Activated effector memory CD4-positive, alpha-beta T cell treated with Interleukin-2 at 50 U/mL for 16 hours (primary cell): ENCODE results near the gene CILP2.

Source experiments
- DNase-seq: peaks from one replicate; pipeline ENCODE4 v3.0.0-alpha.2; 2020

CILP2 gene

DNA sequence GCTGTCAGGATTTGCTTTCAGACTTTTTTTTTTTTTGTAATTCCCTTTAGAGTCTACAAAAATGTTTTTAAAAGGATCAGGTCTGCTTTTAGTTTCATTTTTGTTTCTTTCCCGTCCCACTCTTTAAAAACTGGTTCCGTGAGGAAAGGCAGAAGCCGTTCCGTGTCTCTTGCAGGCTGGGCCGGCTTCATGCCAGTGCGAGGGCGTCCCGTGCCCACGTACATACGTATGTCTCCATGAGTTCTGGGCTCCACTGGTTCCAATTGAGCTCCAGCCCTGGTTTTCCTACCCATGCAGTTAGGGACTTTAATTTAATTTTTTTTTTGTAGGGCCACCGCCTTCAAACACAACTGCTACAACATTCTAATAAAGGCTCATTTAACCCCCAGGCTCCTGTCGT, 31.5 kb upstream of the CILP2 start:
- no peak for DNase-seq

- DNase-seq, result no peak
Observed at GRCh38 chr19:19507354-19507753, 30.7 kb upstream of the CILP2 start.

DNA sequence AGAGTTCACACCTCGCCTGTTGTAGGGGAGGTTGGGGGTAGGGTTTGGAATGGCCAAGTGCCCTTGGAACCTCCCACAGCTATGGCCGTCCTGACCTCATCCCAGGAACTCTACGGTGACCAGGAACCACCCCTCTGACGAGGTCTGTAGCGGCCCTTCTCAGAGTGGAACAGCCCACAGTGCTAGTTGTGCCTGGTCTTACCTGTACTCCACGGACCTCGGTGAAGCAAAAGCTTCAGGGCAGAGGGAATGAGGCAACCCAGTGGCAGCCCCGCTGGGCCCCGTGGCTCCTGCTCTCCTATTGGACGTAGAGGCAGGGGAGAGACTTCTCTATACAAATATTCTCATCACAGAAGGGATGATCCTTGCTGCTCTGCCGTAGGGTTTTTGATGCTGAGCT, 29.8 kb upstream of the CILP2 start:
- DNase-seq, result no peak

DNA sequence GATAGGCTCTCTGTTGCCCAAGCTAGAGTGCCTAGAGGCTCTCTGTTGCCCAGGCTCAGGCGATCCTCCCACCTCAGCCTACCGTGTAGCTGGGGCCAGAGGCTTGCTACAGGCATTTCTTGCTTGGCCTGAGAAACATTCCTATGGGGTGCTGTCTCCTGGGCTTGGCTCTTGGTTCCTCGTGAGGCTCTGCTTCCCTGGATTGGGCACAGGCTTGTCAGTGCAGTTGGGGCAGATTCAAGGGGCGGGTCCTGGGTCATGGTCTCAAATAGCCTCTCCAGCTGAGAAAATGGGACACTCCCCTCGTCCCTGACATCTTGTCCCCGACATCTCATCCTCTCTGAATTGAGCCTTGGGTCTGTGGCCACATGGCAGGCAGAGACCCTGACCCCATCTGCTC, 27.6 kb upstream of the CILP2 start:
- no peak for DNase-seq

DNA sequence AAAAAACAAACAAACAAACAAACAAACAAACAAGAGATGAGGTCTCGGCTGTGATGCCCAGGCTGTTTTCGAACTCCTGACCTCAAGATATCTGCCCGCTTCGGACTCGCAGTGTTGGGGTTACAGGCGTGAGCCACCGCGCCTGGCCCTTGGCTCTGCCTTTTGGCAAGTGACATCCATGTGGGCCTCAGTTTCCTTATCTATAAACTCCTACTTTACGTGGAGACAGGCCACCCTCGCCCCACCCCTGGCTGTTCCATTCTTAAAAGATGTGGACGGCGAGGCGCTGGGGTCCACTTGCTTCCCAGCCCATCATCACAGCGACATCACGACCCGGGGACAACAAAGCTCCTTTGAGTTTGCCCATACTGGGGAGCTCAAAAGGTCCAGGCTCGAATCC, 24.4 kb upstream of the CILP2 start:
- no peak for DNase-seq

GRCh38 chr19:19514215-19514657, 23.8 kb upstream of the CILP2 start:
- DNase-seq, result no peak

- no peak for DNase-seq
Observed at GRCh38 chr19:19514881-19515641, 23.0 kb upstream of the CILP2 start, which contains the start of gene TSSK6. TSSK6 (minus strand) TSS chr19:19515548; CDS start chr19:19515427, 121 bp downstream.

GRCh38 chr19:19515642-19516519, 22.2 kb upstream of the CILP2 start, which contains the start of gene NDUFA13:
NDUFA13 (plus strand) TSS chr19:19516225; CDS start chr19:19516239, 14 bp downstream.
- DNase-seq, result peak; percentile 92

GRCh38 chr19:19517235-19517619, 20.8 kb upstream of the CILP2 start:
- no peak for DNase-seq

DNA sequence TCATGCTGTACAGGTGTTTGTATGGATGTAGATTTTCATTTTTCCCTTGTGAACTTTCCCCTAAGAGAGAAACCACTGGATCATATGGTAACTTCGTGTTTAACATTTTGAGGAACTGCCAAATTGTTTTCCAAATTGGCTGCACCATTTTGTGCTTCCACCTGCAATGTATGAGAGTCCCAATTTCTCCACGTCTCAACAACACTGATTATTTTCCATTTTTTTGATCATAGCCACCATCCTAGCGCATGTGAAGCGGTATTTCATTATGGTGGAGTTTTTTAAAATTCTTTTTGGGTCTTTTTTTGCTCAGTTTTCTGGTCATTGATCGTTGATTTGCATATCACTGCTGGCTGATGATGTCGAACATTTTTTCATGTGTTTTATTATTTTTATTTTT, 17.1 kb upstream of the CILP2 start:
- DNase-seq, result no peak

DNA sequence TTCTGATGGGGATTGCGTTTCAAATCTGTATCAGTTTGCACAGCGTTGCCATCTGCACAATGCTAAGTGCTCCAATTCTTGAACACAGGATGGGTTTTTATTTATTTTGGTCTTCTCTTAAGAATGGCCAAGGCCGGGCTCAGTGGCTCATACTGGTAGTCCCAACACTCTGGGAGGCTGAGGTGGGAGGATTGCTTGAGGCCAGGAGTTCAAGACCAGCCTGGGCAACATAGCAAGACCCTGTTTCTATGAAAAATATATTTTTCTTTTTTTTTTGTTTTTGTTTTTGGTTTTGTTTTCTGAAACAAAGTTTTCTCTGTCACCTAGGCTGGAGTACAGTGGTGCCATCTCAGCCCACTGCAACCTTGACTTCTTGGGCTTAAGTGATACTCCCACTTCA, 14.9 kb upstream of the CILP2 start:
- no peak for DNase-seq

DNA sequence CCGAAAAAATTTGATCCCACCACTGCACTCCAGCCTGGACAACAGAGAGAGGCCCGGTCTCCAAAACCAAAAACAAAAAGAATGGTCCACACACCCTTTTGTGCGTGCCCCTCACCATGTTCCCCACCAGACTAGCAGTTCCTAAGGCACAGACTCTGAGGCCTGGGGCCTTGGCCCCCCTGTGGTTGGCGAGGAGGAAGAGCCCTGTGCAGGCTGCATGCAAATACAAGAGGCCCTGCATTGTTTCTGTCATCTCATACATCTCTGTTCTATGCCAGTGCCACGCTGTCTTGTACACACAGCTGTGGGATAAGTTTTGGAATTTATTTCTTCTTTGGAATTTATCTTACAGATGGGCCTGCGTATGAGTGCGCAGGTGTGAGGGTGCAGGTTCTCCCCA, 14.0 kb upstream of the CILP2 start:
- no peak for DNase-seq

DNA sequence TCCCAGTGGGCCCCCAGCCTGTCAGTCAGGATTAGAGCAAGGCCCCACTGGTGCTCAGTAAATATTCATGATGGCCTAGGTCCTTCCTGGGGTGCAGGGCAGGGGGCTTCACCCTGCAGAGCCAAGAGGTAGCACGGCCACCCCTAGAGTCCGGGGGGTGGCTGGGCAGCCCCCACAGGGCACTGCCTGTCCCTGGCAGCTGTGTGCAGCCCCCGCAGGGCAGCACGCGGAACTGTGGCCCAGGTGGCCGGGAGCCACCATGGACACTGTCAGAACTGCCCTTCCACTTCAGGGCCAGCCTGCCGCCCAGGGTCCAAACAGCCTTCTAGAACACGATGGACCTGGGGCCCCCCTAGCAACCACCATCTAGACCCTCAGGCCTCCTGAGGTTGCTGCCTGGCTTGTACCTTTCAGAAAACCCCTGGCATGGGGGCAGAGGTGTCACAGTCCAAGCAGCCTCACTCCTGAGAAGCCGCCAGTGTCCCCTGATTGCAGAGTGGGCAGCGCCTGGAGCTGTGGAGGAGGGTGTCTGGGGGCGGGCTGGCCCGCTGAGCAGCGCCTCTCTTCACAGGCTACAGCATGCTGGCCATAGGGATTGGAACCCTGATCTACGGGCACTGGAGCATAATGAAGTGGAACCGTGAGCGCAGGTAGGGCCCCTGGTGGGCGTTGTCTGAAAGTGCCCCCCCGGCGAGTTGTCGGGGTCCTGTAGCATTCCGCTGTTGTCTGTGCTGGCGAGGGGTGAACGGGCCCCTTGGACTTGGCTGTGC, 12.3 kb upstream of the CILP2 start:
- no peak for DNase-seq

DNA sequence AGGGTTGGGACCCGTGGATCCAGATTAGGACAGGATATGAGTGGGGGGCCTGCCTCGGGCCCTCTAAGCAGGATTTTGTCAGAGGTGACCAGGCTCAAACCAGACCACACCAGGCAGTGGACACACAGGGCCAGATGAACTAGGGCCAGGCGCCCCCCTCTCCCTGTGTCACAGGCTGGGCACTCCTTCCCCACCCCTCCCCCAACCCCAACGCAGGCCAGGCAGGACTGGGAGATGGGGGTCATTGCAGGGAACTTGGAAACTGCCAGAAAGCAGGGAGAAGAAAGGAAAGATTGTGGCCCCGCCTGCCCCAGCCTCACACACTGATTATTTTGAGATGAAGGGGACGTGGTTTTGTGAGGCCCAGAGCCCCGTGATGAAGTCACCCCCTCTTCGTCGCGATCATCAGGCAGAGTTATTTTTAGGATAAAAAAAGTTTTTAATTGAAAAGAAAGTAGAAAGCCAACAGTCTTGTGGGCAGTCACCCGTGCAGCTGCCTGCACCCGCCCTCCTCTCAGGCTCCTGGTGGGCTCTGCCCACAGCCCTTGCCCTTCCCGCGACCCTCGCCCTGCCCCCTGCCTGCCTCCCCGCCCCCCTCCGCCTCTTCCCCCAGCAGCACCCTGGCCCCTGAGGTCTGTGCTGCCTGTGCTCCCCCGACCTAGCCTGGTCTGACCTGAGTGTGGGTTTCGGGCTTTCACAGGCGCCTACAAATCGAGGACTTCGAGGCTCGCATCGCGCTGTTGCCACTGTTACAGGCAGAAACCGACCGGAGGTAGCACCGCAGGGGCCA, 11.3 kb upstream of the CILP2 start:
- DNase-seq, result no peak

DNA sequence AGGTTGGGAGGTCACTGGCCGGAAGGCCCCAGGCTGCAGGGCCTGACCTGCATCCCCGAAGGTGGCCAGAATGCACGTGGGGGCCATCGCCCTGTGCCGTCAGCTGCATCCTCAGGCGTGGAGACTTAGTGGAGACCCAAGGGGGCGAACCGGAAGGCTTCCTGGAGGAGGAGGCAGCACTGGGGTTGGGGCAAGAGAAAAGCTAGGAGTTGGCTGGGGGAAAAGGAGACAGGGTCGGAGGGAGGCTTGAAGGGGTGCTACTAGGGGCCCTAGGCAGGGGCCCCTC, 10.8 kb upstream of the CILP2 start:
- no peak for DNase-seq

- no peak for DNase-seq
Observed at GRCh38 chr19:19527674-19528625, 10.1 kb upstream of the CILP2 start.

DNA sequence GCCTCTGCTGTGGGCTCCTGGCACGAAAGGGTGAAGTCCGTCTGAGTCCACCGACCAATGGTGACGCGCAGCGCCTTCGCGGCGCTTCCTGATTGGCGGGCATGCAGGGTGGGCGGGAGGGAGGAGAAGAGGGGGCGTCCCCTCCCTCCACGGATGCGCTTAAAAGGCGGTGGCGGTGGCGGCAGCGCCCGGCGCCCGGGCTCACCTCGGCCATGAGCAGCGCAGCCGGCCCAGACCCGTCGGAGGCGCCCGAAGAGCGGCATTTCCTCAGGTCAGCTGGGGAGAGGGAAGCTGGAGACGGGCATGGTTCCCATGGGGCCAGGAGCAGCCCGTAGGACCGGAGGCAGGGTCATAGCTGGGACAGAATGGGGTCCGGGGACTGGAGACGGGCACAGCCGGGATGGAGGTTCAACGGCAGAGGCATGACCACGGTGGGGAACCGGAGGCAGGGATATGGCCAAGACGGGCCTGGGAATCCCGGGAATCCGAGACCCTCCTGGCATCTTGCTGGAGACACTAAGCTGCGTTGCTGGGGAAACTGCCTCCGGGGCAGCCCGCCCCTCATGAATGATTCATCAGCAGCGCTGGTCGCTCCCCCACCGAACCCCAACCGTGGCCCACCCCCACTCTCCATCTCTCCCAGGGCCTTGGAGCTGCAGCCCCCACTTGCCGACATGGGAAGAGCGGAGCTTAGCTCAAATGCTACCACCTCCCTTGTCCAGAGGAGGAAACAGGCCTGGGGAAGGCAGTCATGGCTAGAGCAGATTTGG, 9.2 kb upstream of the CILP2 start, which contains the start of gene YJEFN3:
Gene YJEFN3, plus strand, starts transcription at position 191 of the 770 bp plus-strand sequence. Its CDS starts 22 bp downstream, at position 213.
- no peak for DNase-seq

DNA sequence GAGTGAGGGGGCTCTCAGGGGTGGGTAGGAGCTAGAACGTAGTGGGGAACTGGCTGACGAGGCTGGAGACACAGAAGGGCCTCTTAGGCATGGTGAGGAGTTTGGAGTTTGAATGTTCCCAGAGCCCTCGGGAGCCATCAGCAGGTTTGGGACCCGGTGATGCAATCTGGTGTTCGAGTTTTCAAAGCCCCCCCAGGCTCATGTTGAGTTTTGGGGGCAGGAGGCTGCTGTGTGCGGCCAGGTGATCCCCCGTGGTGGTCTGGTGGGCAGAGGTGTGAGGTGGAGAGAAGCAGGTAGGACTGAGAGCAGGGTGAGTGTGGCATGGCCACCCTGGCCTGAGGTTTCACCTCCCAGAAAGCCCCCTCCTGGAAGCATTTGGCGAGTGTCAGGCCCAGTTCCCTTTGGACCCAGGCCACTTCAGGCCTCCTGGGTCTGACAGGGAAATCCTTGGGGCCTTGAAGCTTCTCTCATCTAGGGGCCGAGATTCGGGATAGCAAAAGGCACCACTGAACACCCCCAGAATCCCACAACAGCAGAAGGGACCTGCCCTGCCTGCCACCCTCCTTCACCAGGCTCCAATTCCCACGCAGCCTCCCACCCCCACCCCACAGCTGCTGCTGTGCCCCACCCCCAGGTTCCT, 8.2 kb upstream of the CILP2 start:
- no peak for DNase-seq

DNA sequence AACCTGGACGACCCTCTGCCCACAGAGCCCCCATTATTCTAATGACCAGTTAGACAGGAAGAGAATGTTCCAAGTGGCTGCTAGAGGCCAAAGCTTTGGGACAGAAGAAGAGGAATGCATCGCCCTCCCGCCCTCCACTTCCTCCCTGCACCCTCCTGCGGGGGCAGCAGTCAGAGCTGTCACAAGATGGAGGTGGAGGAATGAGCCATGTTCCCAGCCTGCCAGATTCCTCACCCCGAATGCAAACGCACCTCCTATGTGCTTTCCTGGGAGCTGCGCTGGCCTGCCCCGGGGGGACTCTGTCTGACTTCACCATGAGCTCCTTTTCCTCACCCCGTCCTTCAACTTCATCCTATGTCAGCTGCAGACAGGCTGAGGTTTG, 7.7 kb upstream of the CILP2 start:
- DNase-seq, result no peak

DNA sequence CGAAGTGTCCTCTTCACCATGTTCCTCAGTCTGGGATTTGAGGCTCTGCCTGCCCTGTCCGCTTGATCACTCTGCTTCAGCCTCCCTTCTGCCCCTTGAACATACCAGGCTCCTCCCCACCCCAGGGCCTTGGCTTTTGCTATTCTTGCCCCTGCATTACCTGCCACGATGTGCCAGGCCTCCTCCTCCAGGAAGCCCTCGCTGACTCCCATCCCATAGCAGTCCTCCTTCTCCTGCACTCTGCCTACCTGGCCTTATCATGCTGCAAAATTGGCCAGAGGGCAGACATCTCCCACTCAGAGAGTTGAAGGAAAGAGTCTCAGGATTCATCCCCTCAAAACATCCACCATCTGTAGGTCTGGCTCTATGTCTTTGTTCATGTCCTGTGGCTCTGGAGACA, 7.2 kb upstream of the CILP2 start:
- DNase-seq, result no peak
